Tibial nerve (tissue), 4 donors: ENCODE measurements around the gene CEACAM3. TPM values are rescaled to one million over a fixed set of nuclear protein-coding genes. Genes with fewer than 3 reads are reported as not detected.
A peak's percentile ranks its signal among the peaks of the same experiment; 100 is the strongest.
"Not testable (repeated sequence)": the region's sequence is repeated elsewhere in the genome, so short reads cannot be mapped to it uniquely, and the experiment has no call there.

Experiments used
- DNase-seq, 2 donors: peaks; one replicate each; pipeline ENCODE4 v3.0.0-alpha.2; 2019; ENCODE audit warnings: low spot score in 2 of 2
- H3K27ac ChIP-seq, 4 donors: fragments of 200-600 bp; sonication (generic) in 3 of 4; one replicate each; pipeline ENCODE4 v1.5.1; 2017 to 2019; ENCODE audit warnings: mild to moderate bottlenecking in 1 of 4
- H3K27me3 ChIP-seq, 2 donors: fragments of 200-600 bp; sonication (generic) in 1 of 2; one replicate each; pipeline versions ENCODE4 v1.5.1 to v1.6.0; 2017 to 2019
- H3K36me3 ChIP-seq, 3 donors: fragments of 200-600 bp; sonication (generic); one replicate each; pipeline ENCODE4 v1.5.1; 2018 to 2019
- H3K4me1 ChIP-seq, 4 donors: fragments of 200-600 bp; sonication (generic) in 3 of 4; one replicate each; pipeline ENCODE4 v1.5.1; 2017 to 2019
- H3K4me3 ChIP-seq, 4 donors: fragments of 200-600 bp; sonication (generic) in 3 of 4; one replicate each; pipeline ENCODE4 v1.5.1; 2017 to 2019; ENCODE audit warnings: mild to moderate bottlenecking in 1 of 4, moderate library complexity in 1 of 4
- H3K9me3 ChIP-seq, 4 donors: fragments of 200-600 bp; sonication (generic) in 3 of 4; one replicate each; pipeline ENCODE4 v1.5.1; 2017 to 2019
- EP300 ChIP-seq, 2 donors: sonication (generic); formaldehyde crosslinking; IDR thresholded peaks; one replicate each; pipeline ENCODE4 v1.6.1; 2017; ENCODE audit warnings: antibody characterized with exemption in 2 of 2, mild to moderate bottlenecking in 1 of 2
- POLR2A ChIP-seq, 2 donors: fragments of 450-650 bp; IDR thresholded peaks; one replicate each; pipeline ENCODE4 v1.6.1; 2017; ENCODE audit warnings: antibody characterized with exemption in 2 of 2, mild to moderate bottlenecking in 2 of 2, moderate library complexity in 2 of 2
- WGBS, 2 donors: methylation state at CpG; one replicate each; pipeline ENCODE4 v1.1.5; 2018; 5-methylcytosine and 5-hydroxymethylcytosine counted together
- total RNA-seq, 4 donors: library from RNA; depleted of rRNA; stranded (reverse); fragments of >200 nt; gene quantifications; one replicate each; pipeline ENCODE4 v1.1.0, GENCODE V29; 2016
- TF ChIP-seq, protein P1 (sequence below), 5 experiments: fragments of 200-600 bp in 3 of 5; fragments of 450-650 bp in 2 of 5; sonication (generic) in 3 of 5; IDR thresholded peaks; one replicate each; pipeline ENCODE4 v1.5.1; 2016 to 2019; ENCODE audit warnings: antibody characterized with exemption in 5 of 5, mild to moderate bottlenecking in 3 of 5, moderate library complexity in 2 of 5

The CEACAM3 gene
- total RNA-seq = 1 to 10 TPM in 1 of 4 donors, not detected in 3; 1.0 TPM

DNA sequence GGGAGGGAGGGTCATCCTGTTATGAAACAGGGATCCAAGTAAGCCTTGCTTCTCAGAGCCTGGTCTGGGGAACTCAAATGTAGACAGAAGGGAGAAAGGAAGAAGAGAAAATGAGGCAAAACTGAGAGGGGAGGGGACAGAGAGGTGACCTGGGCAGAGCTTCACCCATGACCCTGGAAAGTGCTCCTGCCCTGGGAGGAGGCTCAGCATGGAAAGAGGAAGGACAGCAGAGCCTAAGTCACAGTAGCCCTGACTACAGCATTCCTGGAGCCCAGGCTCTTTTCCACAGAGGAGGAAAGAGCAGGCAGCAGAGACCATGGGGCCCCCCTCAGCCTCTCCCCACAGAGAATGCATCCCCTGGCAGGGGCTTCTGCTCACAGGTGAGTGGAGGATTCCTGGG is at the start of gene CEACAM3:
Gene CEACAM3 (plus strand): TSS at position 226 of the 400 bp plus-strand sequence. CDS start 91 bp downstream, at position 317.
- peaks cover 0 to 6% of the 10 kb centered on the region in 2 donors for H3K27me3 ChIP-seq
- H3K36me3 ChIP-seq = no peaks in the 10 kb centered on the region
- peaks cover 0 to 6% (median 0%) of the 10 kb centered on the region in 4 donors for H3K9me3 ChIP-seq
- no peak for DNase-seq
- no peaks in the 10 kb centered on the region for H3K4me1 ChIP-seq
- H3K4me3 ChIP-seq = no peak within 1 kb of the TSS
- TF ChIP-seq, protein P1, sequence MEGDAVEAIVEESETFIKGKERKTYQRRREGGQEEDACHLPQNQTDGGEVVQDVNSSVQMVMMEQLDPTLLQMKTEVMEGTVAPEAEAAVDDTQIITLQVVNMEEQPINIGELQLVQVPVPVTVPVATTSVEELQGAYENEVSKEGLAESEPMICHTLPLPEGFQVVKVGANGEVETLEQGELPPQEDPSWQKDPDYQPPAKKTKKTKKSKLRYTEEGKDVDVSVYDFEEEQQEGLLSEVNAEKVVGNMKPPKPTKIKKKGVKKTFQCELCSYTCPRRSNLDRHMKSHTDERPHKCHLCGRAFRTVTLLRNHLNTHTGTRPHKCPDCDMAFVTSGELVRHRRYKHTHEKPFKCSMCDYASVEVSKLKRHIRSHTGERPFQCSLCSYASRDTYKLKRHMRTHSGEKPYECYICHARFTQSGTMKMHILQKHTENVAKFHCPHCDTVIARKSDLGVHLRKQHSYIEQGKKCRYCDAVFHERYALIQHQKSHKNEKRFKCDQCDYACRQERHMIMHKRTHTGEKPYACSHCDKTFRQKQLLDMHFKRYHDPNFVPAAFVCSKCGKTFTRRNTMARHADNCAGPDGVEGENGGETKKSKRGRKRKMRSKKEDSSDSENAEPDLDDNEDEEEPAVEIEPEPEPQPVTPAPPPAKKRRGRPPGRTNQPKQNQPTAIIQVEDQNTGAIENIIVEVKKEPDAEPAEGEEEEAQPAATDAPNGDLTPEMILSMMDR (IDR thresholded peaks at IDR 0.05) = no peak
- no peak for TF ChIP-seq POLR2A (IDR thresholded peaks at IDR 0.05)
- no peak for TF ChIP-seq EP300 (IDR thresholded peaks at IDR 0.05)
- no peak within 1 kb of the TSS for H3K27ac ChIP-seq

DNA sequence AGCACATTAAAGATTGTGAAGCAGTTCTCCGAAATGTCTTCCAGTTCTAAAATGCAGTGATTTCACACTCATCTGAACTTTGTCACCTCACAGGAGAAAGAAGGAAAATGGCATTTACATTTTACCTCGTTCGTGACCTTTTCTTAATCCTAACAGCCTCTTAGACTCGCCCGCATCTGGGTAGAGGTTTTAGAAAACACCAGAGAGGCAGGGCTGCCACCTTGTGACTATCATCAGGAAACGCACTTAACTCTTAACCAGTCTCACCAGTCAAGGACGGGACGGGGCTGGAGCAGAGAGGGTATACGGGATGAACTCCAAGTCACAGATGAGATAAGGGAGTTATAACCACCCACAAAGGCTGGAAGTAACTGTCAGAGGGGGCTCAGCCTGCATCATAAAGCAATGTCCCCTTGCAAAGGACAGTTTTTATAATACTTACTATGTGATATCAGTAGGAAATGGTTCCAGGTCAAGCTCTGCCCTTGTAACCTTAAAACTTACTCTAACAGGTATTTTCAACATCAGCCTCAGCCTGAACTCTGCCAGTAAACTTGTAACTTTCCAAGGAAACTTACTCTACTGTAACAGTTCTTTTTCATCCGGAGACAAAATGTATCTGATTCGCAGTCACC is 49.7 kb upstream of the CEACAM3 start:
- TF ChIP-seq, protein P1 (IDR thresholded peaks at IDR 0.05) = peak in 2 of 5 experiments; percentile 13
- TF ChIP-seq POLR2A (IDR thresholded peaks at IDR 0.05) = no peak

DNA sequence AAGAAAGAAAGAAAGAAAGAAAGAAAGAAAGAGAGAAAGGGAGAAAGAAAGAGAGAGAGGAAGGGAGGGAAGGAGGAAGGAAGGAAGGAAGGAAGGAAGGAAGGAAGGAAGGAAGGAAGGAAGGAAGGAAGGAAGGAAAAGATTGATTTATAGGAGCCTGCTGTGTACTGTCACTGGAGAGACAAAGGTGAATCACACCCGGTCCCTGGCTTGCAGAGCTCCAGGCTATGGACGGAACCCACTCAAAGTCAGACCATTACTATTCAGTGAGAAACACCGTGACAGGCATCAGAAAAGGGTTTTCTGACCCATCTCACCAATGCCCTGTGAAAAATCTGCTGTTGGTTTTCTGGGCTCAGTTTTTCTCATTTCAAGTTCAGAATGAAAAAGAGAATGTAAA is 48.4 kb upstream of the CEACAM3 start:
- WGBS, 2 donors = 53 to 62% methylated on average over 3 of the region's 3 CpGs
- H3K4me3 ChIP-seq = no peak overlapping the region

More for the DNA sequence above, 49.7 kb upstream of the CEACAM3 start:
- H3K4me1 ChIP-seq = no peaks in the 10 kb centered on the region
- H3K9me3 ChIP-seq = no peaks in the 10 kb centered on the region
- no peaks in the 10 kb centered on the region for H3K36me3 ChIP-seq
- H3K27me3 ChIP-seq = peaks cover 0 to 30% of the 10 kb centered on the region in 2 donors
- DNase-seq = no peak
- 17 to 18% methylated on average over 11 of the region's 11 CpGs for WGBS, 2 donors
- no peak overlapping the region for H3K4me3 ChIP-seq
- no peak overlapping the region for H3K27ac ChIP-seq

DNA sequence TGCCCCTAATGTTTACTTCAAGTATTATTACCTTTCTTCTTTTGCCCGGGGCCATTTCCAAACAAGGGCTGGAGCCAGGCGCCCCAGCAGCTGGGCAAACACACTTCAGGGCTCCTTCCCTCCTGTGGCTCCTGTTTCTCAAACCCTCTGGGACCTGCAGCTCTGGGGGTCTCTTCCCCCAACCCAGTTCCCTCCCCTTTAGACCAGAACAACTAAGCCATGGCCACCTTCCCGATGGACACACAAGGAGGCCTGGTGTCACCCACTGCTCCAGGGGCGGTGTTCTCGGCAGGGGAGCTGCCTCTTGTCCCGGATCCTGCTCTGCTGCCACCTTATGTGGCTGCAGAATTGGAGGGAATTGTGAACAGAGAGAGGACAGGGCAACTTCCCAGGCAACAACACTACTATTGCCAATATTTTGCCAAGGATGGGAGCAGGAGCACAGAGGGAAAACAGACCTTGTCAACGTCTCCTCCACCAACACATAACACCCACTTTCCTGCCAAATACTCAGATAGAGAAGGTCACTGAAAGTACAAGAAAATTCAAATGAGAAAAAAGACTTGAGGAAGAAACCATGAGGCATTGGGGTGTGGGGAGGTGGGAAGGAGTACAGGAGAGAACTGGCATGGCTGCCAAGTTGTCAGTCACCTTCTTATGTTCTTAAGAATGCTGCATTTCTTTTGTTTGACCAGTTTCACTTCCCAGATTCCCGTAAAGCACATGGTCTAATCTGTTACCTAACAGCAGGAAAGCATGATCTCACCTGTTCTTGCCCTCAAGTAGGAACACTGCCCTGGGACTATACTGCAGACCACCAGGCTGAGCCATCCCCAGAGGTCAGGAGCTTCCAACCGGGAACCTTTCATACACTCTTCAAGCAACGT is 45.9 kb upstream of the CEACAM3 start:
- H3K4me3 ChIP-seq, DNase-seq, H3K4me1 ChIP-seq, H3K36me3 ChIP-seq, H3K9me3 ChIP-seq, H3K27ac ChIP-seq: not testable (repeated sequence)
- 52 to 75% methylated on average over 5 to 8 of the region's 10 CpGs for WGBS, 2 donors
- H3K27me3 ChIP-seq = peaks cover 0 to 32% of the 10 kb centered on the region in 2 donors

More for the DNA sequence above, 48.4 kb upstream of the CEACAM3 start:
- no peaks in the 10 kb centered on the region for H3K4me1 ChIP-seq
- no peak for DNase-seq
- H3K36me3 ChIP-seq = no peaks in the 10 kb centered on the region
- TF ChIP-seq POLR2A (IDR thresholded peaks at IDR 0.05) (no peak), EP300 (IDR thresholded peaks at IDR 0.05) (no peak)
- TF ChIP-seq, protein P1 (IDR thresholded peaks at IDR 0.05) = no peak
- H3K9me3 ChIP-seq = no peaks in the 10 kb centered on the region
- peaks cover 0 to 32% of the 10 kb centered on the region in 2 donors for H3K27me3 ChIP-seq
- no peak overlapping the region for H3K27ac ChIP-seq

DNA sequence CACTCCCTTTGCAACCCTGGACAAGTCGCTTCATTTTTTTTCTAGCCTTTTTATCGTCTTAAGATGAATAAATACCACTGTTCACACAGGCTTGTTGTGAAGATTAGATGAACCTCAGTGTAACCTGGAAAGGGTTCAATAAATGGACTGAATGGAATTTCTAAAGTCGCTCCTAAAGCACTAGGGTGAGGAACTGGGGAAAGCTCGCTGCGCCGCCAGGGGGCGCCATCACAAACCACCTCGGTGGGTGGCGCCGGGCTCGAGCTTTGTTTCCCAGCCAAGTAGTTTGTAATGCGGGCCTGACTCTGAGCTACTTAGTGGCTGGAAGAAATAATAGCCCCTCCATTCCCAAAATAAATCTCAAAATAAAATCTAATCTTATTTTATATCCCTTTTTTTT is 43.2 kb upstream of the CEACAM3 start:
- H3K27ac ChIP-seq = no peak overlapping the region
- H3K27me3 ChIP-seq = peaks cover 0 to 11% of the 10 kb centered on the region in 2 donors
- H3K4me1 ChIP-seq = no peaks in the 10 kb centered on the region
- TF ChIP-seq POLR2A (IDR thresholded peaks at IDR 0.05) (no peak), EP300 (IDR thresholded peaks at IDR 0.05) (no peak)
- TF ChIP-seq, protein P1 (IDR thresholded peaks at IDR 0.05) = peak in 4 of 5 experiments; percentile 25 to 69 (median 38)
- DNase-seq = peak in 1 of 2 donors; percentile 7
- H3K9me3 ChIP-seq = no peaks in the 10 kb centered on the region
- no peaks in the 10 kb centered on the region for H3K36me3 ChIP-seq
- 6 to 9% methylated on average over 12 of the region's 12 CpGs for WGBS, 2 donors
- no peak overlapping the region for H3K4me3 ChIP-seq
